ENCODE measurements around the gene HES3.
A peak's percentile ranks its signal among the peaks of the same experiment; 100 is the strongest.

HES3 gene

DNA sequence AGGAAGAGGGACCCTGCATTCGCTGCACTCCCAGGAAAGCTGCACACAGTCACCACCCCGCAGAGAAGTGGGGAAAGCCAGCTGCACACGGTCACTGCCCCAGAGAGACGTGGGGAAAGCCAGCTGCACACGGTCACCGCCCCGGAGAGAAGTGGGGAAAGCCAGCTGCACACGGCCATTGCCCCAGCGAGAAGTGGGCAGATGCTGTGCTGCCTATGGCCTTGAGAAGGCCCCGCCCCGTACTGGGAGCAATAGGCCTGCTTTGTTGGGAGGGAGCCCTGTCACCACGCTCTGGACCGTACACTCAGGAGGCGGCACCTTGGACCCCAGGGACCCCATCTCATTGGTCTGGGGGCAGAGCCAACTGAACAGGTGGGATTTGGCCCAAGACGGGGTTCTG, 21.2 kb downstream of the HES3 start:
- DNase-seq = no peak

DNA sequence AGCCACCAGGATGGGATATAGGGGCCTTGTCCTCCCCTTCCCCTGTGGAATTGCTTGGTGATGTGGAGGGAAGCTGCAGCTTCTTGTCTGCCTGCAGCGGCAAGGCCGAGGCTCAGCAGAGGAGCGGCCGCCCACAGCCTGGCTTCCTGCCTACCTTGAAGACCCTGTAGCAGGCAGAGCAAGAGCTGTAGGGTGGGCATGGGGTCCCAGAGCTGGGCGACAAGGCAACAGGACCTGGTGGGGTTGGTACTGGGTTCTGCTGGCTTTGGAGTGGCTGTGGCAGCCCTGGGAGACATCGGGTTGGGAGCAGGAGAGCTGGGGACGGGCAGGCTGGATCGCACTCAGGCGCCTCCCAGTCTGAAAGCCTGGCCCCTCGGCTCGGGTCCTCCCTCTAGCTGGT, 22.7 kb downstream of the HES3 start:
- DNase-seq = no peak

DNA sequence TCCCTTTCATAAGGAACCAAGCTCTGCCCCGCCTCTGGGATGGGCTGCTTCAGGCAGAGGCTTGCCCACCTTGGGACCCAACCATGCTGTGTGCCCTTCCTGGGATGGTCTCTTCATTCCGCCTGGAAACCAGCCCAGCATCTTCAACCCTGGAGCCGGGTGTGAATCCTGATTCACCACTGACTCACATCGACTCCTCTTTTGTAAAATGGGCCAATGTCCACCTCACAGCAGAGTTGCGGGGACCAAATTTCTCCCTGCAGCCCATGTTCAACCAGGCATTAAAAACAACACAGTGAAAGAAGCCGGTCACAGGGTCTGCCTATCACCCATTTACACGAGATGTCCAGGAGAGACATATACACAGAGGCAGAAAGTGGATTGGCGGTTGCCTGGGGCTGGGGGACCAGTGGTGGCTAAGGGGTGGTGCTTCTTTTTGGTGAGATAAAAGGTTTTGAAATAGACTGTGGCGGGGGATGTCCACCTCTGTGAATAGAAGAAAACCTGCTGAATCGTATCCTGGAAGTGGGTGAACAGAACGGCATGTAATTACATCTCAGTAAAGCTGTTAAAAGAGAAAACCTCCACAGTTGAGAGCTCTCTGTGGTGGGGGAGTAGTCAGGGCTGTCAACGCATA, 23.8 kb downstream of the HES3 start:
- DNase-seq = no peak

DNA sequence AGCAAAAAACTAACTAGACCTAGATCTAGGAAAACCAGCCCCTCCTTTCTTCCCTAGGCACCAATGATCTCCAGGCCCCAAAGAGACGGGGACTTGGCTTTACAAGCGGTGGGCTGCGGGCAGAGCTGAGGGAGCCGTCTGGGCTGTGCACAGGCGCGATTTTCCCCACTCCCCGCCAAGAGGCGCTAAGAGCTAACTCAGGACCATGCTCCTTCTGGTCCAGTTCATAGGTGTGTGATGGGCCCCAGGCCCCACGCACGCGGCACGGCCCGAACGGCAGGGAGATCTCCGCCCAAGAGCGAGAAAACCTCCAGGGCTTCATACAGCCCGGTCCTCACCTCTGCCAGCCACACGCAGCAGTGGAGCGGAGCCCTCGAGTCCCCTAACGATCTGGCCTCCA, 24.4 kb downstream of the HES3 start:
- no peak for DNase-seq

DNA sequence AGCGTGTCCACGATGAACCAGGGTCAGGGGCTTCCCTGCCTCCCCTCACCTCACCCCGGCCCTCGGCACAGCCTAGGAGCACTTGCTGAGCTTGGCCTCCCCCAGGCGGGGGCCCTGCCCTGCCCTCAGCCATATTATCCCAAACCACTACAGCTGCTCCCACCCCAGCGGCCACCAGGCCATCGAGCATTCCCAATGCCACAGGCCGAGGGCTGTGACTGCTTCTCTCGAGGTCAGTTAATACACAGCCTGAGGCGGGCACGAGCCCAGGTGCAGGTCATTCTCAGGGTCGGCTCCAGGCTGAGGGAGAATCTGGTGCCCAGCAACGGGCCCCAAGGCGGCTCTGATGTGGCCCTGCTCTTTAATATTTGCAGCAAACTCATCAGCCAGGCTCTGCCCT, 25.3 kb downstream of the HES3 start:
- DNase-seq = no peak

DNA sequence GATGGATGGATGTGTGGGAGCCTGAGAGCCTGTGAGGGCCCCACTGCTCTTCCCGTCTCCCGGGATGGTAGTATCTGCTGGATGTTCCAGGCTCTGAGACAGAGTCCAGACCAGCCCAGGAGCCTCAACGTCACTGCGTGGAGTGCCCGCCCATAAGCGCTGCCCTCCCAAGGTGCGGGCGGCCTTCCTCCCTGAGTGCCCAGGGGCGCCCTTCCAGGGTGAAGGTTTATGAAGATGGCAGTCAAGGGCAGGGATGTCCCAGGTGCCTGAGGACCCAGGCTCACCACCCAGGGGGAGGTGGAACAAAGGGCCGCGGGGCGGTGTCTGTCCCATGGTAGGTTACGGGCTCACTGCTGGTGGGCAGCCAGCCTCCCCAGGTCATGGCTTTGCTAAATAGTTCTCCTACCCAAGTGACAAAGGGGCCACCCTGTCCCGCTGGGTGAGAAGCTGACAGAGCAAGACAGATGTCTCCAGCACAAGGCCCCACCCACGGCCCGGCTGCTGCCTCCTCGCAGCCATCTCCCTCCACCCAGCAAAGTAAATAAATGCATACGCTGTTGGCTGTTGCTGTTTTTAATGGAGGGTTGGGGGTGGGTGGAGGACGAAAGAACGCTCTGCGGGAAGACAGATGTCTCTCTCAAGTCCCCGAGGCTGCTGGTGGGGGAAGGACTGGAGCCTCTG, 25.9 kb downstream of the HES3 start:
- DNase-seq = peak; percentile 40

DNA sequence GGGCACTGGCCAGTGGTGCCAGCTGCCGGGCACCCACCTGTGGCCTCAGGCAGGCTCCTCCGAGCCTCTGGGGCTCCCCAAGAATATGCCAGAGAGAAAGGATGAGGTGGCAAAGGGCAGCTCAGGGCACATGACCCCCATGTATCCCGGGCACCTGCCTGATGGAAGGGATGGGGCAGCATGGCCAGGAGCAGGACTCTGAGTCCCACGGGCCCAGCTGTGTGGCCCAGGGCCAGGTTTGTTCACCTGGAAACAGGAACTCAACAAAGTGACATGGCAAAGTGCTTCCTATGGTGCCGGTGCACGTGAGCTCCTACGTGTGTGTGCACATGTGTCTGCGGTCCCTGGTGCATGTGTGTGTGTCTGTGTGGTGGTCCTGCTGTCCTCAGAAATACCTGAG, 26.4 kb downstream of the HES3 start:
- DNase-seq = no peak

DNA sequence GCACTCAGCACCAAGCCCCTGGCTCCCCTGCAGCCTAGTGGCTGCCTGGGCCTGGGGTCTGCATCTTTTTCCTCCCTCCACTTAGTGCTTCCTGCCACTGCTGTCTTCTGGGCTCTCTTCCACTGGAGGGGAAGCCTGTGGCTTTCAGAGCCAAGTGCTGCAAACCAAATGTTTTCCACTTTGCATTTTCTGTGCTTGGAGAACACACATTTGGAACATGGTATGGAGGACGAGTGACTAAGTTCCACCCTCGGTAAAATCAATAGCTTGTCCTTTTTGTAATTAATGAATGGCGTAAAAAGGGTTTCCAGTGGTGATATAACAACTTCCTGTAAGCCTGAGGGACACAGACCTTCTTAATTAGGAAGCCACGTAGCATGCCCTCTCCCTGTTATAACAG, 27.0 kb downstream of the HES3 start:
- DNase-seq = no peak

DNA sequence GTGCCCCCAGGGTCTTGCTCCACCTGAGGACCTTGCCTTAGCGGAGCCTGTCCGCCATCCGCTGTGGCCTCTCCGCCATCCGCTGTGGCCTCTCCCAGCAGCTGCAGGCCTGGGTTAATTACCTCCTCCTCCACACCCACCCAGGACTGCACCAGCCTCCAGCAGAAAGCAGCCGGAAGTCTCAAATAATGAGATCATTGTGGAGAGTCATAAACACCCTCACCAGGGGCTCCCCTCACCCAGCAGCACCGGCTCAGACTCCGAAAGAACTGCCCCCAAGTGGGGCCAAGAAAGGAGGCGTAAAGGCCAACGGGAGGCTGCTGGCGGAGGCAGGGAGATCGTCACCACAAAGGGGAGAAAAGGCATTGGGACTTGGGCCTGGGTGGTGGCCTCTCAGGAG, 27.6 kb downstream of the HES3 start:
- DNase-seq = peak; percentile 37

DNA sequence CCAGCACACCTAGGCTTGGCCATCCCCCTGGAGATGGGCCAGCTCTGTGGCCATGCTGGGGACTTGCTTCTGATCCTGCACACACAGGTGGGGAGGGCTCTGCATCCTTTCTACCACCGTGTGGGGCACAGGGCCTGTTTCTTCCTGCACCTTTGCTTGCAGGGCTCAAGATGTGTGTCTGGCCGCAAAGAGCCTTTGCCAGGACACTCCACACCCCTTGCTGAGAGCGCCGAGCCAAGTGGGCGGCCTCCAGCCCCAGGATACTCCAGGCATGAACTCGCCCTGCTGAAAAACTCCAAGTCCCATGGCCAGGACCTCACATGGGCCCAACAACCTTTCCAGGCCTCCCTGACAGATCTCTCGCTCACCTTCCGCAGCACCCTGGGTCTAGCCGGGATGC, 28.5 kb downstream of the HES3 start:
- no peak for DNase-seq

DNA sequence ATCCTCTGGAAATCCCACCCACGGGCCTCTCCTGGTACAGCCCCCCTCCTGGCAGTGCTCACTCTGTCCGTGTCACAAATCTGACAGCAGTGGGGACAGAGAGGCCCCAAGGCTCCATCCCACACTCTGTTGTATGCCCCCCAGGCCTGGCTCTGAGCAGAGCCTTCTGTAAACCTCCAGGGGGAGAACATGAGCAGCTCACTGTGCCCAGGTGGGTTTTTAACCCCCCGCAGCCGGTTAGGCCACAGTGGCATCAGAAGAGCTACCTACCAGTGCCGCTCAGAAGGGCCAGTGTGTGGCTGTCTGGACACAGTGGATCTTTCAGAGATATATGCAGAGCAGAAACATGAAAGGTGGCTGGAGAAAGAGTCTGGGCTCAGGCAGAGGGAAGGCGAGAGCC, 28.9 kb downstream of the HES3 start:
- no peak for DNase-seq

DNA sequence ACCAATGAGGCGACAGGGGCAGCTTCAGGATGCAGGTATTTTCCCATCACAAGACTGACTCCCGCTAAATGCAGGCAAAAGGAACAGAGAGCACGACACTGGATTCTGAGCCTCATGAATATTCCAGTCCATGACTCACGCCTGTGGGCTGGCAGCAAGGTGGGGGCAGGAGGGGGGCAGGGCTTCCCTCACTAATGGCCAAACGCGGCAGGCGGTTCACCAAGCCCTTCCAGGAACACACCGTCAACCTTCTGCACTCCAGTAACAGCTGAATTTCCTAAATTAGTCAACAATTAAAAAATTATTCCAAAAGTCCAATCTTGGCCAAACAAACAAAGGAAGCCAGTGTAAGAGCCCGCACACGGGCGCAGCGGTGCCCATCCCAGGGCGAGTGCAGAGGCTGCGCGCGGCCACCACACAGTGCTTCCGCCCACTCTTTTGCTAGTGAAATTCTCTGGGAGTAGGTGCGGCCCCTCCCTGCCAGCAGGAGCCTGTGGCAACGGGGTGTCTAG, 29.5 kb downstream of the HES3 start:
- DNase-seq = no peak

DNA sequence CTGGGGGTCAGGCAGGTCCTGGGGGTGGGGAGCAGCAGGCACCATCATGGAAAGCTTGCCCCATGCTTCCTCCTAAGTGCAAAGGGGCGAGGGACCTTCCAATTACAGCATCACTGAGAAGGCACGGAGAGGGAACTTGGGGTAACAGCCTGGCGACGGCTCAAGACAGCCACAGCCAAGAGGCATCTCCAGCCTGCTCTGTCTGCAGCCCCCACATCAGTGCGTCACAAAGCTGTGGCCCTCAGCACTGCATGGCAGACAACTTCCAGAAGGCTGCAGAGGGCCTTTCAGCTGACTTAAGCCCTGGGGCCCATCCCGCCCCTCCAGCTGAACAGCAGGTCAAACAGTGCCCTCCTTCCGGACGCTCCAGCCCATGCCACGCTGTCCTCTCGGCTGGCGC, 30.1 kb downstream of the HES3 start:
- DNase-seq = no peak

DNA sequence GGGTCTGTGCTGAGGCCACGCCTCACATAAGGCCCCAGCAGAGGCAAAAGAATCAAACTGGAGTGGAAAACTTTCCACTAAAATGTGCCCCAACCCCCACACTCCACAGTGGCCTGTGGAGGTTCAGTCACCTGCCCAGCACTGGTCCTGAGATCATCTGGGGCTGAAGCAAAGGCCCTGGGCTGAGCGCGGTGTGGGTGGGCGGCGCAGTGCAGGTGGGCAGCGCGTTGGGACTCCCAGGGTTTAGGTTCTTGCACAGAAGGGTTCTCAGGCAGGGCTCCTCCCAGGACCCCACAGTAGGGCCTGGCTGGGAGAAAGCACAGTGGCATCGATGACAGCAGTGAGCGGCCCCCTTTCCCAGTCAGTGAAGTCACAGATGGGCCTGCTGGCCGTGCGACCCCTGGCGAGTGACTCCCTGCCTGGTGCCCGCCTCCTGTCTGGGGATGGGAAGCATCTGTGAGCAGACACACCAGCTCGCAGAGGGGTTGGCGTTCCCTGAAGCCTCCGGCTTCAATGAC, 30.7 kb downstream of the HES3 start:
- DNase-seq = no peak

DNA sequence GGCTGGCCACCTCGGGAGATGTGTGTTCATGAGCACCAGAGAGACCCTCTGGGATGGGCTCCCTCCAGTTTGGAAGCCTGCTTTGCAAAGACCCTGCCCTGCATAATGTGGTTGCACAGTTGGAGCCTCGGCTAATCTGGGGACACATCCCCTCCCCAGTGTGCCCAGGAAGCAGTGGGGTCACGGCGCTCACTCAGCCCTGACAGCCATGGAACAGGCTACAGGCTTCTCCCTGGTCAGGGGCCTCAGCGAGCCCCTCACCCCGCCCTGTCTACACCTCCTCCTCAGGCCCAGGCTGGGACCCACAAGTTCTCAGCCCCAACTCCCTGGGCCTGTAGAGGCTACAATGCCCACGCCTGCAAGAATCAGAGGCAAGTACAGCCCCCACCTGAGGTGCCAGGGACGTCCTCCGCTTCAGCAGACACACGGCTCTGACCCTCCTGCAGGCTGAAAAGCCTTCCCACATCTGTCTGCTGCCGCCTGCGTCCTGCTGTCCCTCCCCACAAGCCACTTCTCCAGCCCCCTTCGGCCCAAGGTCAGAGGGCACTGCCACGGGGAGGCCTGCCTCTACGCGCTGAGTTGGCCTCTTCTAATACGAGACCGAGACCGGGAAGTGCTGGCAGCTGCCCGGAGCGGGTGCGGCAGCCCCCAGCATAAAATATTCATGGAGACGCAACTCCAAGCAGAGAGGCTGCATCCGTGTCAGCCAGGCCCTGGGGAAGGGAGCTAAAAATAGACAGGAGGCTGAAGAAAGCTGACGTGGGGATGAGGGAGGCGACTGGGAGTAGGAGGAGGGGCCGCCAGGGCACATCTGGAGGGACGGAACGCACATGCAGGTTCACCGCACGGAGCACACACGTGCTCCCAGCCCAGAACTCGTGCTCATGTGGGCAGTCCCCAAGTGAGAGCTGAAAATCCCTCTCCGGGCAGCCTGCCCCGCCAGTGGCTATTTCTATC, 32.1 kb downstream of the HES3 start:
- no peak for DNase-seq

DNA sequence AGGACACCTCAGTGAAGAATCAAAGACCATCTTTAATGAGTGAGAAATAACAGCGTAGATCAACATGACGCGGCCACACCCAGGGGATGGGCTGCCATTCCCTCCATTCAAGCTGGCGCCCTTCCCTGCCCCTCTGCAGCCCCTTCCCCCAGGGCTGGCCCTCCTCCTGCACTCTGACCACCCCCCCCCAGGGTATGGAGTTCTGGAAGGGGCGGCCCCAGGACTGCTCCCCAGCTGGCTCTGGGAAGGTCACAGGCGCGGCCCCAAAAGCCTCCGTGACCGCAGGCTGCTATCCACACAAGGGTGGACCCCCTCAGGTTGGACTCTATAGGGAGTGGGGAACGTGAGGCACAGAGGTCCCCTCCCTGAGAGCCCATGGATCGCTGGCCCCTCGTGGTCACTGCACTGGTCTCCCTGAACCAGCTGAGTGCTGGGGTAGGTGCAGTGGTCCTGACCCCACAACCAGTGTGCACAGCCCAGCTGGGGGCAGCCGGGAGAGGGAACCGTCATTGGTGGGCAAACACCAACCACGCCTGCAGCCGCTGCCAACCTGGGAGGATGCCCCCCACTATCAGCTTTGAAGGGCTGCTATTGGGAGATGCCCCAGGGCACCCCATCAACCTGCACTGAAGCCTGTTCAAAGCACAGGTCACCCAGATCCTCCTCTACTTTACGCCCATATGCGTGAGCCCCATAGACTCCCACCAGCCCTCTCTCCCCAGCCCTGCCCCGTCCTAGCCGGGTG, 33.0 kb downstream of the HES3 start:
- peak; percentile 5 for DNase-seq

DNA sequence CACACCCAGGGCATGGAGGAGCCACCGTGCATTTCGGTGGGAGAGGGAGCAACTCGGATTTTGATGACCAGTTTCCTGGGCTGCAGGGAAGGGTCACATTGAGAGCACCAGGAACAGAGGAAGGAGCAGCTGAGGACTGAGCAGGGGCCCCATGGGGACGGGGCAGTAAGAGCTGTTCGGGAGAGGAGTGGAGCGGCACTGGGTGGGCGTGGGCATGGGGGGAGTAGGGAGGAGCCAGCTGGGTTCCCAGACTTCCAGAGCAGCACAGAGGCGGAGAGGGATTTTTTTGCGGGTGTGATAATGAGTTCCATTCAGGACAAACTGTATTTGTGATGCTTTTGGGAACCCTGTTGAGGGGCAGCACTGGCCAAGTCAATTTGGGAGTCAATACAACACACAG, 34.3 kb downstream of the HES3 start:
- DNase-seq = no peak

DNA sequence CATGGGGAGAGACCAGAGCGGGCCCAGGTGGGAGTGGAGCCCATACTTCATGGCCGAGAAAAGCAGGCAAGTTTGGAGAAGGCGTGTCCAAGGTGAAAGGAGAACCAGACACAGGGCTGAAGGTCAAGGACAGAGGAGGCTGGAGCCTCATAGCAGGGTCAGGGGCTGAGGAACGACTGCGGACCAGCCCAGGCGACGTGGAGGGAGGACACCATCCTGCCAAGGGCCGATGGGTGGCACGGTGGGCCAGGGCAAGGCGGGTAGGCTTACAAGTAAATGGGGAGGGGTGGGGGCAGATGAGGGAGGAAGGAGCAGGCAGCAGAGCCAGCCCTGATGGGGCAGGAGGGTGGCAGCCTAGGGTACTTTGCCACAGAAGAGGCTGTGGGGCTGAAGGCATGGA, 35.1 kb downstream of the HES3 start:
- DNase-seq = no peak

DNA sequence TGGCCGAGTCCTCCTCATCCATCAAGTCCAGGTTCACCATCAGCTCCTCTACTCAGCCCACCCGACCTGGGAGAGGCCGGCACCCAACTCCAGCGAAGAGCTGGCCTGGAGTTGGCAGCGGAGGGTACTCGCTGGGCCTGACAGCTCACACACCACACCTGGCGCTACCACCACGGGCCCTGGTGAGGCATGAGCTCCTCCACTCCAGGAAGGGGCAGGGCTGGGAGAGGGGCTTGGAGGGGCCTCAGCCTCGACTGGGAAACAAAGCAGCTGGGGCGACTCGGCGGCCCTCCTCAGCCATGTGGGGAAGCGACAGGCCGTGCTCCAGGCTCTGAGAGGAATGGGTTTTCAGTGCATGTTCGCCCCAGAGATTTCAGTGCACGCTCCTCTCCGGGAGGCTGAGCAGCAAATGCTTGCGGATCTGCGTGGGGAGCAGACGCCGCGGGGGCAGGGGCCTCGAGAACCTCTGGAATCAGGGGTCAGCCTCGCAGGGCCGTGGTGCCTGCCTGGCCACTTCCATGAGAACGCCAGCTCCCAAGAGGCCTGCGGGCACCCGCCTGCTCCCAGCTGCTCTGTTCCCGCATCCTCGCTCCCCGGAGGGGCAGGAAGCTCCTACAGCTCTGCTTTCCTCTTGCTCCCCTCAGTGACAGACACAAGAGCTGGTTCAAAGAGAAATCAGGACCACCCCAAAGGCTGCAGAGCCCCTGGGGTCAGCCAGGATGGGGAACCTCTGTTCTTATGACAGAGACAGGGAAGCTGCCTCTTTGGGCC, 35.8 kb downstream of the HES3 start:
- no peak for DNase-seq

DNA sequence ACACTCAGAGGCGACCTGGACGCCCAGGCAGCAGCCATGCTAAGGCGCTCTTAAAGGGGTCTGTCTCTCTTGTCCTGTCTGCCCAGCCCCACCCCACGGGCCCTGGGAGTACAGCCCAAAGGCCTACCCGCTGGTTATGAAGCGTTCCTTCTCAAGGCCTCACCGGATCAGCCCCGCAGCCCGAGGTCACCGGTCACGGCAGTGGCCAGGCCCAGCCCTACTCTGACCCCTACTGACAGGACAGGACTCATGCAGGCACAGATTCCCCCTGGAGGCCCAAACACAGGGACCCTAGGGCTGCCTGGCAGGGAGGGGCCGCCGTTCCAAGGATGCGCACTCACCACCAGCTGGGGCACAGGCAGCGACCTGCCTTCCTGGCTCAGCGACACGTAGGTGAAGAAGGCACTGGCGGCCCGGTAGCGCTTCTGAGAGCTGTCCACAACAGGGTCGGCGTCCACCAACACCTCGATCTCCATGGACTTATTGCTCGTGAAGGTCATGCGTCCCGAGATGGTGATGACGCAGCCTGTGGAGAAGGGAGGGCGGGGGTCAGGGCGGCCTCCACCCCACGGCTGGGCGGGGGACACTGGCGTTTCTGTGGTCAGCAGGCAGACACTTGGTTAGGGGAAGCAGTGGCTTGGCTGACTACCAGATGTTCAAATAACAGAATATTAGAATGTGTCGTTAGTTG, 36.9 kb downstream of the HES3 start:
- DNase-seq = no peak

All from NCI-H748 treated with DMSO at 0.1 percent for 48 hours (cell line).